Thyroid gland (tissue), 4 donors: ENCODE data around the gene TEKT1. TPM values are rescaled to one million over a fixed set of nuclear protein-coding genes. Genes with fewer than 3 reads are reported as not detected.

Experiments
- DNase-seq, 2 donors: peaks; one replicate each; pipeline ENCODE4 v3.0.0-alpha.2; 2019
- H3K27ac ChIP-seq, 3 donors: fragments of 200-600 bp; sonication (generic); 1 replicate in 2 of 3; 2 replicates in 1 of 3; pipeline ENCODE4 v1.5.1; 2016 to 2019; ENCODE audit warnings: mild to moderate bottlenecking in 1 of 3, moderate library complexity in 1 of 3
- H3K27me3 ChIP-seq: fragments of 200-600 bp; sonication (generic); one replicate; pipeline ENCODE4 v1.5.1; 2019
- H3K36me3 ChIP-seq, 2 donors: fragments of 200-600 bp; sonication (generic); one replicate each; pipeline ENCODE4 v1.5.1; 2016 to 2019
- H3K4me1 ChIP-seq, 2 donors: fragments of 200-600 bp; sonication (generic); one replicate each; pipeline ENCODE4 v1.5.1; 2017 to 2019
- H3K4me3 ChIP-seq, 3 donors: fragments of 200-600 bp; sonication (generic); replicated peaks in 1 of 3; 1 replicate in 2 of 3; 2 replicates in 1 of 3; pipeline ENCODE4 v1.5.1; 2016; ENCODE audit warnings: mild to moderate bottlenecking in 1 of 3
- H3K9me3 ChIP-seq: fragments of 200-600 bp; sonication (generic); one replicate; pipeline ENCODE4 v1.5.1; 2017
- CTCF ChIP-seq, 6 experiments: fragments of 200-600 bp in 3 of 6; fragments of 450-650 bp in 3 of 6; sonication (generic) in 3 of 6; IDR thresholded peaks; one replicate each; pipeline ENCODE4 v1.5.1; 2016 to 2019; ENCODE audit warnings: antibody characterized with exemption in 6 of 6, mild to moderate bottlenecking in 2 of 6, inconsistent platforms in 1 of 6, moderate library complexity in 1 of 6
- POLR2A ChIP-seq, 2 donors: fragments of 450-650 bp; IDR thresholded peaks; one replicate each; pipeline ENCODE4 v1.6.1; 2017; ENCODE audit warnings: antibody characterized with exemption in 2 of 2, mild to moderate bottlenecking in 2 of 2, moderate library complexity in 1 of 2
- WGBS, 2 donors: methylation state at CpG; one replicate each; pipeline ENCODE4 v1.1.5; 2017; 5-methylcytosine and 5-hydroxymethylcytosine counted together
- intact Hi-C: fragments of 100-400 bp; cut with DNase I; formaldehyde crosslinking; loops from one replicate; pipeline ENCODE4 v1.15.1; 2023
- small RNA-seq: library from RNA; depleted of rRNA; stranded (forward); fragments of <200 nt; gene quantifications from one replicate; pipeline ENCODE3, GENCODE V24; 2016
- total RNA-seq, 4 donors: library from RNA; depleted of rRNA; stranded (reverse); fragments of >200 nt; gene quantifications; one replicate each; pipeline ENCODE4 v1.2.3, GENCODE V29; 2016

Gene TEKT1
- total RNA-seq, 4 donors from 2014 or later: not detected

DNA sequence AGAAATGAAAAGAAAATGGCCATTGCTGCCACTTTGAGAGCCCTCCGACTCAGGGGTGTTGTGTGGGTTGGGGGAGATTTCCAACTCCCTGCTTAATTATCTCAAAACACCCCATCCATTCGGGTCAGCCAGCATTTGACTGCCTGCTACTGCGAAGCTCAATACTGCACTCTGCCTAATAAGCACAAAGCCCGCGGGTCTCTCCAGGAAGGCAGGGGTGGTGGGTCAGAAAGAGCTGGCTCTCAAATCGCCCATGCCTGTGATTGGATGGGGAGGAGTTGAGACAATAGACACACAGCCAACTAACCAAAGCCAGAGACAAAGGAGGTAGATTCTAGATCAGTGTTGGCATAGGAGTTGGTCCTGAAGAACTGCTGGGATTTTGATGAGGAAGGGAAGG, 78.0 kb downstream of the TEKT1 start:
- WGBS, 2 donors: 62 to 80% methylated on average over 6 of the region's 6 CpGs

GRCh38 chr17:6753006-6753445, 78.5 kb downstream of the TEKT1 start:
- H3K9me3 ChIP-seq: no peaks in the 10 kb centered on the region
- H3K27ac ChIP-seq: peak overlapping the region; percentile 70 to 74 (median 72)
- no peak for TF ChIP-seq POLR2A (IDR thresholded peaks at IDR 0.05)
- no peak for TF ChIP-seq CTCF (IDR thresholded peaks at IDR 0.05)
- WGBS, 2 donors: 36 to 57% methylated on average over 9 of the region's 9 CpGs
- H3K4me1 ChIP-seq: peaks cover 0 to 25% of the 10 kb centered on the region in 2 donors
- DNase-seq: peak; percentile 31 to 35
- H3K4me3 ChIP-seq: no peak overlapping the region
- no peaks in the 10 kb centered on the region for H3K36me3 ChIP-seq
- H3K27me3 ChIP-seq: no peaks in the 10 kb centered on the region
- intact Hi-C loops: no loop called here

More for the DNA sequence above, 78.0 kb downstream of the TEKT1 start:
- H3K36me3 ChIP-seq: no peaks in the 10 kb centered on the region
- no peaks in the 10 kb centered on the region for H3K27me3 ChIP-seq
- intact Hi-C loops: no loop called here
- DNase-seq: no peak
- no peak overlapping the region for H3K4me3 ChIP-seq
- no peak for TF ChIP-seq POLR2A (IDR thresholded peaks at IDR 0.05)
- no peak for TF ChIP-seq CTCF (IDR thresholded peaks at IDR 0.05)
- peaks cover 0 to 25% of the 10 kb centered on the region in 2 donors for H3K4me1 ChIP-seq
- peak overlapping the region; percentile 70 to 74 (median 72) for H3K27ac ChIP-seq
- H3K9me3 ChIP-seq: no peaks in the 10 kb centered on the region

GRCh38 chr17:6752068-6752909, 79.2 kb downstream of the TEKT1 start:
- H3K9me3 ChIP-seq: no peaks in the 10 kb centered on the region
- DNase-seq: peak in 1 of 2 donors; percentile 9
- WGBS, 2 donors: 54 to 56% methylated on average over 7 of the region's 7 CpGs
- no peak for TF ChIP-seq CTCF (IDR thresholded peaks at IDR 0.05)
- no peak for TF ChIP-seq POLR2A (IDR thresholded peaks at IDR 0.05)
- no peaks in the 10 kb centered on the region for H3K36me3 ChIP-seq
- H3K27me3 ChIP-seq: no peaks in the 10 kb centered on the region
- H3K4me3 ChIP-seq: no peak overlapping the region
- H3K4me1 ChIP-seq: peaks cover 0 to 25% of the 10 kb centered on the region in 2 donors
- H3K27ac ChIP-seq: peak overlapping the region; percentile 70 to 74 (median 72)
- intact Hi-C loops: no loop called here

GRCh38 chr17:6749519-6749918, 82.0 kb downstream of the TEKT1 start:
- no peaks in the 10 kb centered on the region for H3K36me3 ChIP-seq
- no peaks in the 10 kb centered on the region for H3K9me3 ChIP-seq
- H3K27ac ChIP-seq: no peak overlapping the region
- H3K4me3 ChIP-seq: no peak overlapping the region
- no peak for TF ChIP-seq POLR2A (IDR thresholded peaks at IDR 0.05)
- H3K27me3 ChIP-seq: no peaks in the 10 kb centered on the region
- H3K4me1 ChIP-seq: peaks cover 0 to 16% of the 10 kb centered on the region in 2 donors
- WGBS, 2 donors: 90 to 92% methylated on average over 6 of the region's 6 CpGs
- no peak for DNase-seq
- intact Hi-C loops: no loop called here

DNA sequence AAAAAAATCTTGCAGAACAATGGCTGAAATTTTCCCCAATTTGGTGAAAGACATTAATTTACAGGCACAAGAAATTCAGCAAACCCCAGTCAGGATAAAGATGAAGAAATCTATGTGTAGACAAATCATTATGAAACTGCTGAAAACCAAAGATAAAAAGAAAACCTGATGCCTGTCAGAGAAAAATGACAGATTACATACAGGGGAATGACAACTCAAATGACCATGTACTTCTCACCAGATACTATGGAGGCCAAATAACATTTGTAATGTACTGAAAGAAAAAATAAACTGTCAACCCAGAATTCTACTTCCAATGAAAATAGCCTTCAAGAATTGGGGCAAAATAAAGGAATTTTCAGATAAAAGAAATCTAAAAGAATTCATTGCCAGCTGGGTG, 82.9 kb downstream of the TEKT1 start:
- TF ChIP-seq POLR2A (IDR thresholded peaks at IDR 0.05) (no peak), CTCF (IDR thresholded peaks at IDR 0.05) (no peak)
- H3K4me3 ChIP-seq: no peak overlapping the region
- H3K27me3 ChIP-seq: no peaks in the 10 kb centered on the region
- intact Hi-C loops: no loop called here
- no peak for DNase-seq
- H3K36me3 ChIP-seq: no peaks in the 10 kb centered on the region
- H3K9me3 ChIP-seq: no peaks in the 10 kb centered on the region
- peaks cover 0 to 14% of the 10 kb centered on the region in 2 donors for H3K4me1 ChIP-seq
- H3K27ac ChIP-seq: no peak overlapping the region

Small RNA genes lying within 50 kb of the gene (small RNA-seq; reads per million reads assigned to genes)
- not detected for gene AC004706.2

Other genes starting within 250 kb of the TEKT1 start
- 10 to 100 TPM; 20.8 to 46.7 (median 25.6) TPM for gene KIAA0753, start 191.0 kb downstream of the TEKT1 start, total RNA-seq
- 100 to 1,000 TPM in 2 of 4 donors, 10 to 100 TPM in 2; 70.4 to 149 (median 95.9) TPM for gene TXNDC17, start 190.7 kb downstream of the TEKT1 start, total RNA-seq
- gene MED31, start 180.1 kb downstream of the TEKT1 start, total RNA-seq: 10 to 100 TPM in 2 of 4 donors, 1 to 10 TPM in 2; 5.3 to 13.7 (median 10.4) TPM
- gene C17orf100, start 180.0 kb downstream of the TEKT1 start, total RNA-seq: 1 to 10 TPM in 3 of 4 donors, under 1 TPM in 1; 0.67 to 2.7 (median 2.0) TPM
- under 1 TPM in 2 of 4 donors, not detected in 2; 0.27 to 0.63 TPM for gene SLC13A5, start 118.4 kb downstream of the TEKT1 start, total RNA-seq
- 10 to 100 TPM; 10.0 to 34.1 (median 12.6) TPM for gene XAF1, start 75.7 kb downstream of the TEKT1 start, total RNA-seq
- gene FBXO39, start 55.5 kb downstream of the TEKT1 start, total RNA-seq: 1 to 10 TPM in 2 of 4 donors, under 1 TPM in 1, not detected in 1; 0.22 to 2.1 (median 1.1) TPM
- not detected for gene ALOX12, start 164.3 kb upstream of the TEKT1 start, total RNA-seq
- gene RNASEK, start 180.9 kb upstream of the TEKT1 start, total RNA-seq: 100 to 1,000 TPM; 134 to 297 (median 200) TPM
- gene BCL6B, start 191.3 kb upstream of the TEKT1 start, total RNA-seq: 10 to 100 TPM in 2 of 4 donors, 1 to 10 TPM in 2; 3.1 to 18.9 (median 7.6) TPM
- 1 to 10 TPM; 1.2 to 6.7 (median 4.1) TPM for gene SLC16A13, start 204.3 kb upstream of the TEKT1 start, total RNA-seq
- gene SLC16A11, start 212.4 kb upstream of the TEKT1 start, total RNA-seq: 10 to 100 TPM in 3 of 4 donors, 1 to 10 TPM in 1; 5.4 to 43.9 (median 18.8) TPM
- 1 to 10 TPM in 3 of 4 donors, under 1 TPM in 1; 0.59 to 3.9 (median 2.1) TPM for gene CLEC10A, start 248.5 kb upstream of the TEKT1 start, total RNA-seq